K562 (cell line): Measurements from ENCODE around the gene METTL14. TPM values are rescaled to one million over a fixed set of nuclear protein-coding genes. Genes with fewer than 3 reads are reported as not detected.

Experiments
- HEY1 ChIP-seq: fragments of 250-450 bp; sonication (Bioruptor Pico); IDR thresholded peaks from 2 replicates; pipeline ENCODE4 v1.5.0; 2020; ENCODE audit warnings: mild to moderate bottlenecking, moderate library complexity, borderline replicate concordance
- NONO ChIP-seq, 2 experiments: fragments of 200-400 bp in 1 of 2; fragments of 450-650 bp in 1 of 2; formaldehyde crosslinking in 1 of 2; IDR thresholded peaks; 2 replicates each; pipeline ENCODE4 v1.6.1; 2017; ENCODE audit warnings: low read depth in 2 of 2, mild to moderate bottlenecking in 2 of 2, moderate library complexity in 2 of 2, low read length in 1 of 2
- RERE ChIP-seq: sonication (generic); formaldehyde crosslinking; IDR thresholded peaks from 2 replicates; pipeline ENCODE4 v1.8.0; 2023; ENCODE audit warnings: missing genetic modification reagents, mild to moderate bottlenecking, borderline replicate concordance
- TAF9B ChIP-seq: fragments of 450-650 bp; IDR thresholded peaks from 2 replicates; pipeline ENCODE4 v1.6.1; 2018; ENCODE audit warnings: mild to moderate bottlenecking; ENCODE audit not compliant: partially characterized antibody
- TEAD1 ChIP-seq, 2 experiments: fragments of 450-650 bp in 1 of 2; sonication (generic) in 1 of 2; formaldehyde crosslinking; IDR thresholded peaks; 2 replicates each; pipeline versions ENCODE4 v1.4.0 to v1.8.0; 2020 to 2022; ENCODE audit warnings: mild to moderate bottlenecking in 2 of 2, missing genetic modification reagents in 1 of 2
- U2AF2 ChIP-seq: fragments of 200-400 bp; formaldehyde crosslinking; optimal IDR thresholded peaks from 2 replicates; pipeline ENCODE3; 2017; ENCODE audit warnings: low read depth, mild to moderate bottlenecking, low read length
- ZBTB7A ChIP-seq: IDR thresholded peaks from 2 replicates; pipeline ENCODE4 v1.6.1; 2011; ENCODE audit warnings: low read depth, mild to moderate bottlenecking, low read length, moderate library complexity, borderline replicate concordance; ENCODE audit not compliant: control insufficient read depth
- ZNF311 ChIP-seq: fragments of 250-450 bp; sonication (Bioruptor Pico); IDR thresholded peaks from 2 replicates; pipeline ENCODE4 v1.4.0; 2020; ENCODE audit warnings: mild to moderate bottlenecking, moderate library complexity
- ZNF395 ChIP-seq: fragments of 200-800 bp; sonication (Bioruptor generic); IDR thresholded peaks from 2 replicates; pipeline ENCODE4 v1.6.1; 2017; ENCODE audit warnings: missing genetic modification characterization, missing compliant biosample characterization
- ZNF699 ChIP-seq: fragments of 250-450 bp; sonication (Bioruptor Pico); IDR thresholded peaks from 2 replicates; pipeline ENCODE4 v1.8.0; 2021; ENCODE audit warnings: mild to moderate bottlenecking, moderate library complexity; ENCODE audit not compliant: insufficient replicate concordance
- polyA plus RNA-seq, 8 experiments: library from polyadenylated mRNA; depleted of rRNA in 4 of 8; stranded (reverse) in 5 of 8; unstranded in 3 of 8; fragments of >200 nt; fragmentation: Nextera tagmentation in 2 of 8; fragmentation: Illumina TruSeq in 1 of 8; extraction: Ambion mirVana in 2 of 8; extraction: Trizol in 1 of 8; gene quantifications; 2 replicates each; pipeline versions ENCODE4 v1.2.1 to v1.2.3, GENCODE V29; 2011 to 2014; ENCODE audit warnings: inconsistent platforms in 1 of 8, missing spikeins in 1 of 8
- total RNA-seq, 7 experiments: library from RNA; depleted of rRNA in 6 of 7; stranded (reverse); fragments of >200 nt in 6 of 7; fragmentation: Illumina TruSeq in 2 of 7; extraction: Trizol in 2 of 7; gene quantifications; 2 replicates each; pipeline versions ENCODE4 v1.2.1 to v1.2.3, GENCODE V29; 2011 to 2021; ENCODE audit warnings: low replicate concordance in 1 of 7

METTL14 gene
- total and polyA plus RNA-seq, 9 of the 15 experiments (the other 6 are each of a cell fraction or from before 2014, with no cell fraction given) = 16.7 to 42.4 (median 27.7) TPM

- TF ChIP-seq ZBTB7A (peak; percentile 99), HEY1 (CRISPR knock-in tag) (no peak), NONO (IDR thresholded peaks at IDR 0.05; ENCODE audit: low read depth in 2 of 2, low read length in 1 of 2) (no peak), TEAD1 (CRISPR knock-in tag; IDR thresholded peaks at IDR 0.05) (peak in 1 of 2 experiments; percentile 77; a peak in 1 of 4 replicates), U2AF2 (no peak), RERE (CRISPR knock-in tag) (no peak), ZNF395 (no peak), ZNF311 (CRISPR knock-in tag) (no peak), TAF9B (peak; percentile 68), ZNF699 (CRISPR knock-in tag) (no peak)
Measured at GRCh38 chr4:118684873-118685811, at the start of gene METTL14 (continued).
